Sigmoid colon (tissue), 7 donors: ENCODE data around the gene ARHGAP5. TPM values are rescaled to one million over a fixed set of nuclear protein-coding genes. Genes with fewer than 3 reads are reported as not detected.

Experiments
- DNase-seq: peaks from one replicate; pipeline ENCODE4 v3.0.0-alpha.2; 2019
- H3K27ac ChIP-seq, 4 donors: fragments of 200-600 bp; sonication (generic); one replicate each; pipeline ENCODE4 v1.5.1; 2016 to 2019; ENCODE audit warnings: mild to moderate bottlenecking in 1 of 4
- H3K27me3 ChIP-seq, 3 donors: fragments of 200-600 bp; sonication (generic); one replicate each; pipeline ENCODE4 v1.5.1; 2019; ENCODE audit warnings: mild to moderate bottlenecking in 1 of 3
- H3K36me3 ChIP-seq, 4 donors: fragments of 200-600 bp; sonication (generic); one replicate each; pipeline ENCODE4 v1.5.1; 2016 to 2019
- H3K4me1 ChIP-seq, 4 donors: fragments of 200-600 bp; sonication (generic); one replicate each; pipeline ENCODE4 v1.5.1; 2017 to 2019
- H3K4me3 ChIP-seq, 4 donors: fragments of 200-600 bp; sonication (generic); one replicate each; pipeline ENCODE4 v1.5.1; 2017 to 2019; ENCODE audit warnings: mild to moderate bottlenecking in 2 of 4, moderate library complexity in 1 of 4
- H3K9me3 ChIP-seq, 4 donors: fragments of 200-600 bp in 3 of 4; sonication (generic) in 3 of 4; one replicate each; pipeline versions ENCODE4 v1.5.1 to v1.6.1; 2013 to 2019
- CTCF ChIP-seq, 4 experiments: fragments of 450-650 bp in 3 of 4; fragments of 200-600 bp in 1 of 4; IDR thresholded peaks; one replicate each; pipeline ENCODE4 v1.5.1; 2016 to 2019; ENCODE audit warnings: antibody characterized with exemption in 4 of 4, mild to moderate bottlenecking in 3 of 4, moderate library complexity in 2 of 4
- EP300 ChIP-seq, 4 donors: sonication (generic); formaldehyde crosslinking; IDR thresholded peaks; one replicate each; pipeline ENCODE4 v1.6.1; 2017; ENCODE audit warnings: antibody characterized with exemption in 4 of 4
- POLR2A ChIP-seq, 2 donors: fragments of 450-650 bp; IDR thresholded peaks; one replicate each; pipeline ENCODE4 v1.6.1; 2016; ENCODE audit warnings: antibody characterized with exemption in 2 of 2, mild to moderate bottlenecking in 2 of 2, moderate library complexity in 2 of 2
- POLR2AphosphoS5 ChIP-seq, 4 donors: sonication (generic); formaldehyde crosslinking; IDR thresholded peaks; one replicate each; pipeline ENCODE4 v1.6.1; 2017; ENCODE audit warnings: antibody characterized with exemption in 4 of 4
- WGBS, 2 donors: extraction: QIAGEN DNeasy Blood & Tissue Kit; methylation state at CpG; one replicate each; pipeline ENCODE4 v1.1.7; 2013; 5-methylcytosine and 5-hydroxymethylcytosine counted together
- intact Hi-C: fragments of 100-400 bp; cut with DNase I; formaldehyde crosslinking; loops from one replicate; pipeline ENCODE4 v1.15.1; 2023
- polyA plus RNA-seq, 3 donors: library from polyadenylated mRNA; stranded (reverse); fragments of 200-250 nt; gene quantifications; one replicate each; pipeline ENCODE4 v1.2.3, GENCODE V29; 2013
- total RNA-seq, 4 donors: library from RNA; depleted of rRNA; stranded (reverse); fragments of >200 nt; gene quantifications; one replicate each; pipeline ENCODE4 v1.1.0, GENCODE V29; 2016
- donor health status: healthy with polysubstance abuse.
- donor health status: Bipolar disorder and iron deficiency.
- donor health status: healthy.

ARHGAP5 gene
- total and polyA plus RNA-seq, 7 donors: 14.9 to 173 (median 155) TPM

- Histone ChIP-seq H3K27ac (no peak overlapping the region), H3K9me3 (no peaks in the 10 kb centered on the region), H3K27me3 (no peaks in the 10 kb centered on the region), H3K4me1 (peaks cover 0 to 7% (median 2%) of the 10 kb centered on the region in 4 donors), H3K36me3 (no peaks in the 10 kb centered on the region), H3K4me3 (no peak overlapping the region)
- intact Hi-C loops: no loop called here
- no peak for DNase-seq
- TF ChIP-seq POLR2AphosphoS5 (IDR thresholded peaks at IDR 0.05) (no peak), EP300 (IDR thresholded peaks at IDR 0.05) (no peak), CTCF (IDR thresholded peaks at IDR 0.05) (no peak), POLR2A (IDR thresholded peaks at IDR 0.05) (no peak)
- WGBS, 2 donors: 86 to 88% methylated on average over 2 of the region's 2 CpGs
Measured at GRCh38 chr14:32068708-32069107, 8.4 kb upstream of the ARHGAP5 start.

GRCh38 chr14:32070282-32070681 is 6.8 kb upstream of the ARHGAP5 start:
- Histone ChIP-seq H3K27me3 (no peaks in the 10 kb centered on the region), H3K27ac (no peak overlapping the region), H3K36me3 (no peaks in the 10 kb centered on the region), H3K4me1 (peaks cover 0 to 21% (median 15%) of the 10 kb centered on the region in 4 donors), H3K9me3 (no peaks in the 10 kb centered on the region), H3K4me3 (no peak overlapping the region)
- 90 to 92% methylated on average over 3 of the region's 3 CpGs for WGBS, 2 donors
- DNase-seq: no peak
- TF ChIP-seq CTCF (IDR thresholded peaks at IDR 0.05) (no peak), EP300 (IDR thresholded peaks at IDR 0.05) (no peak), POLR2AphosphoS5 (IDR thresholded peaks at IDR 0.05) (no peak), POLR2A (IDR thresholded peaks at IDR 0.05) (no peak)
- intact Hi-C loops: no loop called here

GRCh38 chr14:32072676-32073075 is 4.4 kb upstream of the ARHGAP5 start:
- Histone ChIP-seq H3K27ac (peak overlapping the region in 3 of 4 donors; percentile 38 to 100 (median 99)), H3K9me3 (no peaks in the 10 kb centered on the region), H3K27me3 (no peaks in the 10 kb centered on the region), H3K36me3 (no peaks in the 10 kb centered on the region), H3K4me3 (no peak overlapping the region), H3K4me1 (peaks cover 0 to 25% (median 16%) of the 10 kb centered on the region in 4 donors)
- no peak for DNase-seq
- 92 to 97% methylated on average over 1 of the region's 1 CpG for WGBS, 2 donors
- no peak for TF ChIP-seq EP300 (IDR thresholded peaks at IDR 0.05)
- TF ChIP-seq CTCF (IDR thresholded peaks at IDR 0.05): no peak
- no peak for TF ChIP-seq POLR2AphosphoS5 (IDR thresholded peaks at IDR 0.05)
- TF ChIP-seq POLR2A (IDR thresholded peaks at IDR 0.05): no peak
- intact Hi-C loops: loop anchor here (1.0 kb wide), 1 partner anchor 180 kb away; no protein-coding TSS in a partner anchor

GRCh38 chr14:32073537-32074189 is 3.4 kb upstream of the ARHGAP5 start:
- Histone ChIP-seq H3K27me3 (no peaks in the 10 kb centered on the region), H3K27ac (peak overlapping the region in 3 of 4 donors; percentile 99 to 100 (median 100)), H3K4me3 (no peak overlapping the region), H3K9me3 (no peaks in the 10 kb centered on the region), H3K4me1 (peaks cover 0 to 29% (median 19%) of the 10 kb centered on the region in 4 donors), H3K36me3 (no peaks in the 10 kb centered on the region)
- WGBS, 2 donors: 92 to 93% methylated on average over 6 of the region's 6 CpGs
- intact Hi-C loops: loop anchor here (1.0 kb wide), 1 partner anchor 179 kb away; no protein-coding TSS in a partner anchor
- TF ChIP-seq CTCF (IDR thresholded peaks at IDR 0.05): peak; percentile 46 to 83 (median 66)
- no peak for TF ChIP-seq POLR2A (IDR thresholded peaks at IDR 0.05)
- peak; percentile 64 for DNase-seq
